ENCODE data around the gene MBD5.

Gene MBD5

GRCh38 chr2:148026573-148026972 is 5.7 kb downstream of the MBD5 start:
- H3K4me3 ChIP-seq (ENCODE audit: low read depth, low read length), result no peak overlapping the region
- TF ChIP-seq CTCF (IDR thresholded peaks at IDR 0.05; ENCODE audit: borderline replicate concordance, insufficient read depth, low read depth, low read length), result no peak

- no peak for TF ChIP-seq CTCF (IDR thresholded peaks at IDR 0.05; ENCODE audit: borderline replicate concordance, insufficient read depth, low read depth, low read length)
- no peak overlapping the region for H3K4me3 ChIP-seq (ENCODE audit: low read depth, low read length)
These were observed 6.9 kb downstream of the MBD5 start for GRCh38 chr2:148027822-148028221.

- no peak overlapping the region for H3K4me3 ChIP-seq (ENCODE audit: low read depth, low read length)
- TF ChIP-seq CTCF (IDR thresholded peaks at IDR 0.05; ENCODE audit: borderline replicate concordance, insufficient read depth, low read depth, low read length), result no peak
These were observed 7.9 kb downstream of the MBD5 start for GRCh38 chr2:148028781-148029180.

GRCh38 chr2:148031152-148031551 is 10.3 kb downstream of the MBD5 start:
- no peak for TF ChIP-seq CTCF (IDR thresholded peaks at IDR 0.05; ENCODE audit: borderline replicate concordance, insufficient read depth, low read depth, low read length)
- H3K4me3 ChIP-seq (ENCODE audit: low read depth, low read length), result no peak overlapping the region

GRCh38 chr2:148032215-148032614 is 11.3 kb downstream of the MBD5 start:
- H3K4me3 ChIP-seq (ENCODE audit: low read depth, low read length), result no peak overlapping the region
- no peak for TF ChIP-seq CTCF (IDR thresholded peaks at IDR 0.05; ENCODE audit: borderline replicate concordance, insufficient read depth, low read depth, low read length)

- no peak for TF ChIP-seq CTCF (IDR thresholded peaks at IDR 0.05; ENCODE audit: borderline replicate concordance, insufficient read depth, low read depth, low read length)
- no peak overlapping the region for H3K4me3 ChIP-seq (ENCODE audit: low read depth, low read length)
These were observed 18.9 kb downstream of the MBD5 start for GRCh38 chr2:148039783-148040182.

GRCh38 chr2:148042219-148042618 is 21.3 kb downstream of the MBD5 start:
- no peak overlapping the region for H3K4me3 ChIP-seq (ENCODE audit: low read depth, low read length)
- TF ChIP-seq CTCF (IDR thresholded peaks at IDR 0.05; ENCODE audit: borderline replicate concordance, insufficient read depth, low read depth, low read length), result no peak

Data from GM12875 (cell line).